Heart right ventricle (tissue), 16 donors: ENCODE data around the gene URAD. TPM values are rescaled to one million over a fixed set of nuclear protein-coding genes. Genes with fewer than 3 reads are reported as not detected.
"Not testable (repeated sequence)": the region's sequence is repeated elsewhere in the genome, so short reads cannot be mapped to it uniquely, and the experiment has no call there.

Experiments
- ATAC-seq, 8 donors: fragments of 200-7000 bp; cut with Tn5 transposase; one replicate each; pipeline ENCODE4 v1.9.1; 2020; ENCODE audit warnings: mild to moderate bottlenecking in 8 of 8, moderate library complexity in 8 of 8, moderate number of reproducible peaks in 1 of 8
- DNase-seq, 2 donors: peaks; one replicate each; pipeline ENCODE4 v3.0.0-alpha.2; 2020
- H3K27ac ChIP-seq, 10 donors: fragments of 200-600 bp; sonication (generic) in 2 of 10; one replicate each; pipeline versions ENCODE4 v1.5.0 to v1.8.0; 2020 to 2022; ENCODE audit warnings: mild to moderate bottlenecking in 3 of 10
- H3K27me3 ChIP-seq, 7 donors: fragments of 200-600 bp; one replicate each; pipeline ENCODE4 v1.8.0; 2021 to 2022; ENCODE audit warnings: mild to moderate bottlenecking in 2 of 7
- H3K36me3 ChIP-seq, 9 donors: fragments of 200-600 bp; sonication (generic) in 1 of 9; one replicate each; pipeline versions ENCODE4 v1.5.0 to v1.8.0; 2020 to 2022; ENCODE audit warnings: mild to moderate bottlenecking in 2 of 9
- H3K4me1 ChIP-seq, 9 donors: fragments of 200-600 bp; sonication (generic) in 1 of 9; one replicate each; pipeline versions ENCODE4 v1.5.0 to v1.8.0; 2020 to 2022; ENCODE audit warnings: mild to moderate bottlenecking in 4 of 9
- H3K4me3 ChIP-seq, 10 donors: fragments of 200-600 bp; sonication (generic) in 2 of 10; one replicate each; pipeline versions ENCODE4 v1.5.0 to v1.8.0; 2020 to 2022; ENCODE audit warnings: mild to moderate bottlenecking in 7 of 10, moderate library complexity in 2 of 10
- H3K9me3 ChIP-seq, 11 donors: fragments of 200-600 bp in 10 of 11; sonication (generic) in 2 of 11; one replicate each; pipeline versions ENCODE4 v1.5.0 to v1.8.0; 2013 to 2022; ENCODE audit warnings: mild to moderate bottlenecking in 2 of 11, control low read depth in 1 of 11, moderate library complexity in 1 of 11
- CTCF ChIP-seq, 9 donors: fragments of 200-600 bp; sonication (generic) in 2 of 9; IDR thresholded peaks; one replicate each; pipeline versions ENCODE4 v1.5.0 to v1.8.0; 2021 to 2022; ENCODE audit warnings: antibody characterized with exemption in 9 of 9, mild to moderate bottlenecking in 5 of 9, moderate library complexity in 1 of 9
- WGBS, 2 donors: extraction: QIAGEN DNeasy Blood & Tissue Kit; methylation state at CpG; one replicate each; pipeline ENCODE4 v1.1.7; 2013; ENCODE audit warnings: inconsistent platforms in 1 of 2; 5-methylcytosine and 5-hydroxymethylcytosine counted together
- intact Hi-C, 10 donors: fragments of 100-400 bp; cut with DNase I; formaldehyde crosslinking; loops; one replicate each; pipeline versions ENCODE4 v1.11.1 to v1.14.2; 2022
- polyA plus RNA-seq, 2 donors: library from polyadenylated mRNA; stranded (reverse); fragments of 200-250 nt; gene quantifications; one replicate each; pipeline ENCODE4 v1.2.3, GENCODE V29; 2013
- total RNA-seq, 10 donors: library from RNA; stranded (reverse); fragmentation: NEBNext Ultra II Directional in 3 of 10; extraction: Animal tissue kit (Norgen Biotek cat#: 25700) in 3 of 10; gene quantifications; one replicate each; pipeline versions ENCODE4 v1.2.1 to v1.2.4, GENCODE V29; 2021 to 2023
- donor health status: Arrhythmogenic right ventricular cardiomyopathy.
- donor health status: ischemic (EF 13 %, LVEDD 7.1; RV severe dilation, severe dysfunction).
- donor health status: healthy with polysubstance abuse.
- donor health status: DM: no; HTN: yes; CAD: no.
- donor health status: DM: no; HTN: no; CAD: no.
- donor health status: ischemic (EF 25% LVEDD 6.9; RV normal size, moderate dysfunction).
- donor health status: ischemic (EF 25% LVEDD 5.7; RV mildly dilated, moderate dysfunction).
- donor health status: healthy.
- donor health status: DM: yes; HTN: yes; CAD: no.
- donor health status: Ischemic cardiomyopathy.
- donor health status: ischemic (EF 35%, LVEDD 5.7; RV mildly dilated, moderate dysfunction).
- donor health status: nonischemic (EF 11% LVEDD 7.7; RV severe dilation, severe dysfunction).
- donor health status: DM: yes; HTN: yes; CAD: no.
- donor health status: PGD.
- donor health status: ischemic (EF 29% LVEDD 5.4; RV normal size, mild dysfunction).
- donor health status: nonischemic (EF 23%, LVEDD 6.1; RV moderate dilation, normal function).

Gene URAD
- total and polyA plus RNA-seq, 12 donors = 0.07 TPM; not detected in 11

GRCh38 chr13:27965740-27966640 is 22.5 kb downstream of the URAD start:
- Histone ChIP-seq H3K4me1 (peaks cover 0 to 39% (median 16%) of the 10 kb centered on the region in 9 donors), H3K36me3 (no peaks in the 10 kb centered on the region), H3K27ac (no peak overlapping the region), H3K27me3 (peaks cover 54 to 100% (median 100%) of the 10 kb centered on the region in 7 donors), H3K9me3 (no peaks in the 10 kb centered on the region), H3K4me3 (no peak overlapping the region)
- WGBS, 2 donors = 12 to 13% methylated on average over 45 of the region's 45 CpGs
- TF ChIP-seq CTCF (IDR thresholded peaks at IDR 0.05) = no peak
- ATAC-seq (no peak), DNase-seq (no peak)
- intact Hi-C loops = no loop called here

- no peak for TF ChIP-seq CTCF (IDR thresholded peaks at IDR 0.05)
- 48 to 57% methylated on average over 7 of the region's 7 CpGs for WGBS, 2 donors
- intact Hi-C loops = no loop called here
- no peak overlapping the region for H3K27ac ChIP-seq
- H3K9me3 ChIP-seq = no peaks in the 10 kb centered on the region
- DNase-seq (no peak), ATAC-seq (no peak)
- H3K4me3 ChIP-seq = no peak overlapping the region
- peaks cover 51 to 100% (median 100%) of the 10 kb centered on the region in 7 donors for H3K27me3 ChIP-seq
- H3K4me1 ChIP-seq = peaks cover 3 to 41% (median 23%) of the 10 kb centered on the region in 9 donors
- H3K36me3 ChIP-seq = no peaks in the 10 kb centered on the region
Measured at GRCh38 chr13:27965343-27965739, 23.2 kb downstream of the URAD start.

GRCh38 chr13:27964741-27965323 is 23.7 kb downstream of the URAD start:
- peaks cover 3 to 46% (median 28%) of the 10 kb centered on the region in 9 donors for H3K4me1 ChIP-seq

GRCh38 chr13:27964206-27964605 is 24.3 kb downstream of the URAD start:
- DNase-seq, H3K9me3 ChIP-seq, H3K4me3 ChIP-seq, intact Hi-C loops, H3K36me3 ChIP-seq, H3K27ac ChIP-seq, ATAC-seq: not testable (repeated sequence)
- 39 to 40% methylated on average over 13 of the region's 13 CpGs for WGBS, 2 donors
- peaks cover 49 to 100% (median 100%) of the 10 kb centered on the region in 7 donors for H3K27me3 ChIP-seq
- H3K4me1 ChIP-seq = peaks cover 3 to 50% (median 34%) of the 10 kb centered on the region in 9 donors

More at GRCh38 chr13:27964741-27965323, 23.7 kb downstream of the URAD start:
- ATAC-seq (no peak), DNase-seq (no peak)
- H3K9me3 ChIP-seq = no peaks in the 10 kb centered on the region
- no peaks in the 10 kb centered on the region for H3K36me3 ChIP-seq
- WGBS, 2 donors = 16 to 21% methylated on average over 15 of the region's 15 CpGs
- H3K4me3 ChIP-seq = no peak overlapping the region
- no peak overlapping the region for H3K27ac ChIP-seq
- intact Hi-C loops = no loop called here
- peaks cover 51 to 100% (median 100%) of the 10 kb centered on the region in 7 donors for H3K27me3 ChIP-seq
- TF ChIP-seq CTCF (IDR thresholded peaks at IDR 0.05) = no peak
